Upper lobe of left lung (tissue), 6 donors: ENCODE data around the gene IL1RAPL1. TPM values are rescaled to one million over a fixed set of nuclear protein-coding genes. Genes with fewer than 3 reads are reported as not detected.

Source experiments
- ATAC-seq, 2 donors: fragments of 200-7000 bp; cut with Tn5 transposase; one replicate each; pipeline ENCODE4 v1.9.1; 2022; ENCODE audit warnings: mild to moderate bottlenecking in 2 of 2, moderate library complexity in 2 of 2; ENCODE audit not compliant: low FRiP score in 2 of 2
- DNase-seq, 2 donors: peaks; one replicate each; pipeline ENCODE4 v3.0.0-alpha.2; 2019 to 2020
- H3K27ac ChIP-seq, 4 donors: fragments of 200-600 bp; sonication (generic); one replicate each; pipeline ENCODE4 v1.5.1; 2016 to 2019
- H3K27me3 ChIP-seq, 4 donors: fragments of 200-600 bp; sonication (generic); one replicate each; pipeline ENCODE4 v1.5.1; 2017 to 2019
- H3K36me3 ChIP-seq, 4 donors: fragments of 200-600 bp; sonication (generic); one replicate each; pipeline ENCODE4 v1.5.1; 2016 to 2019
- H3K4me1 ChIP-seq, 4 donors: fragments of 200-600 bp; sonication (generic); one replicate each; pipeline ENCODE4 v1.5.1; 2018 to 2019
- H3K4me3 ChIP-seq, 4 donors: fragments of 200-600 bp; sonication (generic); one replicate each; pipeline ENCODE4 v1.5.1; 2017 to 2019; ENCODE audit warnings: mild to moderate bottlenecking in 2 of 4, moderate library complexity in 1 of 4
- H3K9me3 ChIP-seq, 4 donors: fragments of 200-600 bp; sonication (generic); one replicate each; pipeline ENCODE4 v1.5.1; 2018 to 2019
- EP300 ChIP-seq, 4 donors: sonication (generic); formaldehyde crosslinking; IDR thresholded peaks; one replicate each; pipeline ENCODE4 v1.5.1; 2017; ENCODE audit warnings: antibody characterized with exemption in 4 of 4, control low read depth in 2 of 4
- POLR2A ChIP-seq, 4 donors: fragments of 450-650 bp; IDR thresholded peaks; one replicate each; pipeline ENCODE4 v1.5.1; 2016 to 2017; ENCODE audit warnings: antibody characterized with exemption in 4 of 4, mild to moderate bottlenecking in 2 of 4
- POLR2AphosphoS5 ChIP-seq, 2 donors: sonication (generic); formaldehyde crosslinking; IDR thresholded peaks; one replicate each; pipeline ENCODE4 v1.5.1; 2017; ENCODE audit warnings: antibody characterized with exemption in 2 of 2
- WGBS, 2 donors: methylation state at CpG; one replicate each; pipeline ENCODE4 v1.1.5; 2017 to 2018; 5-methylcytosine and 5-hydroxymethylcytosine counted together
- total RNA-seq, 6 donors: library from RNA; depleted of rRNA in 4 of 6; stranded (reverse); fragments of >200 nt in 4 of 6; gene quantifications; one replicate each; pipeline versions ENCODE4 v1.1.0 to v1.2.1, GENCODE V29; 2016 to 2021
- TF ChIP-seq, protein P1 (sequence below), 6 experiments: fragments of 450-650 bp in 4 of 6; fragments of 200-600 bp in 2 of 6; sonication (generic) in 2 of 6; IDR thresholded peaks; one replicate each; pipeline ENCODE4 v1.5.1; 2016 to 2019; ENCODE audit warnings: antibody characterized with exemption in 6 of 6
- donor health status: DM: no; HTN: no; CAD: no; lungs with moderate emphysema.
- donor health status: DM: no; HTN: yes; CAD: no; lungs with severe emphysema.

The IL1RAPL1 gene
- total RNA-seq, 6 donors from 2014 or later, result 0.09 to 0.46 (median 0.33) TPM; not detected in 3

DNA sequence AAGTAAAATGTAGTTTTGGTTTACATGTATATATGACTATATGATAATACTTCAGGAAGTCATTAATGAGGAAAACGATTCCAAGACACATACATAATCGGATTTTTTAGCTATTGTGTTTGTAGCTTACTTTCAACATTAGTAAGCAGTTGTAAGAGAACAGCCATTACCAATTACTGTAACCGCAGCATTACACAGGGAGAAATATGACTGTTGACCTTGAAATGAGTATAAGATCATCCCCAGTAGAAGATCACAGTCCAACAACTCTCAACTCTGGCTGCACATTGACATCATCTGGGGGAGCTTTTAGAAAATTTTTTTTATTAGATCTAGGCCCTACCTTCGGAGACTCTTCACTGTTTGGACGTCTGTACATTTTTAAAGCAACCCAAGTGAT, 866.1 kb downstream of the IL1RAPL1 start:
- Histone ChIP-seq H3K9me3 (no peaks in the 10 kb centered on the region), H3K4me1 (no peaks in the 10 kb centered on the region), H3K4me3 (no peak overlapping the region), H3K36me3 (no peaks in the 10 kb centered on the region), H3K27me3 (no peaks in the 10 kb centered on the region), H3K27ac (no peak overlapping the region)
- 59 to 79% methylated on average over 5 of the region's 5 CpGs for WGBS, 2 donors
- no peak for TF ChIP-seq POLR2A (IDR thresholded peaks at IDR 0.05)
- no peak for TF ChIP-seq POLR2AphosphoS5 (IDR thresholded peaks at IDR 0.05)
- TF ChIP-seq, protein P1, sequence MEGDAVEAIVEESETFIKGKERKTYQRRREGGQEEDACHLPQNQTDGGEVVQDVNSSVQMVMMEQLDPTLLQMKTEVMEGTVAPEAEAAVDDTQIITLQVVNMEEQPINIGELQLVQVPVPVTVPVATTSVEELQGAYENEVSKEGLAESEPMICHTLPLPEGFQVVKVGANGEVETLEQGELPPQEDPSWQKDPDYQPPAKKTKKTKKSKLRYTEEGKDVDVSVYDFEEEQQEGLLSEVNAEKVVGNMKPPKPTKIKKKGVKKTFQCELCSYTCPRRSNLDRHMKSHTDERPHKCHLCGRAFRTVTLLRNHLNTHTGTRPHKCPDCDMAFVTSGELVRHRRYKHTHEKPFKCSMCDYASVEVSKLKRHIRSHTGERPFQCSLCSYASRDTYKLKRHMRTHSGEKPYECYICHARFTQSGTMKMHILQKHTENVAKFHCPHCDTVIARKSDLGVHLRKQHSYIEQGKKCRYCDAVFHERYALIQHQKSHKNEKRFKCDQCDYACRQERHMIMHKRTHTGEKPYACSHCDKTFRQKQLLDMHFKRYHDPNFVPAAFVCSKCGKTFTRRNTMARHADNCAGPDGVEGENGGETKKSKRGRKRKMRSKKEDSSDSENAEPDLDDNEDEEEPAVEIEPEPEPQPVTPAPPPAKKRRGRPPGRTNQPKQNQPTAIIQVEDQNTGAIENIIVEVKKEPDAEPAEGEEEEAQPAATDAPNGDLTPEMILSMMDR (IDR thresholded peaks at IDR 0.05), result no peak
- no peak for TF ChIP-seq EP300 (IDR thresholded peaks at IDR 0.05)
- ATAC-seq, result no peak
- DNase-seq, result no peak

DNA sequence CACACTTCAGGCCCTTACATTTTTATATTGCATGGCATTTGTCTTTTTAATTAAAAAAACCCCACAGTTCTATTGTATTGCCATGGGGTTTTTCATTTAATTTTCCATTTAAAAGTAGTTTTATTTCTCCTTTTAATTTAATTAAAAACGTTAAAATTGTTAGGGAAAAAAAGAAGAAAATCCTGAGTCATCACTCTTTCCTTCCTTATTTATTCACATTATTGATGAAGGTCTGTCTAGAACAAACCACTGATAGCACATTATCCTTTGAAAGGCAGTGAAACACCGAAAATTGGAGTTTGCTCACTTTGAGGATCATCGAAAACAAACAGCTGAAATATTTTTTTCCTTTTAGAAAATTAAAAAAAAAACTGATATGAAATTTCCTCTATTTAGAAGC, 868.5 kb downstream of the IL1RAPL1 start:
- ATAC-seq, result no peak
- 61 to 64% methylated on average over 3 of the region's 3 CpGs for WGBS, 2 donors
- Histone ChIP-seq H3K4me1 (no peaks in the 10 kb centered on the region), H3K36me3 (no peaks in the 10 kb centered on the region), H3K9me3 (no peaks in the 10 kb centered on the region), H3K4me3 (no peak overlapping the region), H3K27me3 (no peaks in the 10 kb centered on the region), H3K27ac (no peak overlapping the region)
- DNase-seq, result no peak
- no peak for TF ChIP-seq POLR2AphosphoS5 (IDR thresholded peaks at IDR 0.05)
- TF ChIP-seq, protein P1 (IDR thresholded peaks at IDR 0.05), result no peak
- TF ChIP-seq EP300 (IDR thresholded peaks at IDR 0.05), result no peak
- TF ChIP-seq POLR2A (IDR thresholded peaks at IDR 0.05), result no peak

DNA sequence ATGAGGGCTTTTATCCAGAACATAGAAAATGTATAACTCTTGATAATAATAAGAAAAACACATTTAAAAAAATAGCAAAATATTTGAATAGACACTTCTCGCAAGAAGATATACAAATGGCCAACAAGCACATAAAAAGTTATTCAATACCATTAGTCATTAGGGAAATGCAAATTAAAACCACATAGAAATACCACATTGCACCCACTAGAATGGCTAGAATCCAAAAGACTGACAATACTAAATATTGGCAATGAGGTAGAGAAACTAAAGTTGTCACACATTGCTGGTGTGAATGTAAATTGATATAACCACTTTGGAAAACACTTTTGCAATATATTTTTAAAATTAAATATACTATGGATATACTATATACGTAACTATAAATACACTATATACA, 873.8 kb downstream of the IL1RAPL1 start:
- DNase-seq (no peak), ATAC-seq (no peak)
- 86 to 91% methylated on average over 2 of the region's 2 CpGs for WGBS, 2 donors
- Histone ChIP-seq H3K27ac (no peak overlapping the region), H3K36me3 (no peaks in the 10 kb centered on the region), H3K4me1 (no peaks in the 10 kb centered on the region), H3K4me3 (no peak overlapping the region), H3K9me3 (no peaks in the 10 kb centered on the region), H3K27me3 (no peaks in the 10 kb centered on the region)
- no peak for TF ChIP-seq EP300 (IDR thresholded peaks at IDR 0.05)
- TF ChIP-seq, protein P1 (IDR thresholded peaks at IDR 0.05), result no peak
- TF ChIP-seq POLR2AphosphoS5 (IDR thresholded peaks at IDR 0.05), result no peak
- TF ChIP-seq POLR2A (IDR thresholded peaks at IDR 0.05), result no peak

DNA sequence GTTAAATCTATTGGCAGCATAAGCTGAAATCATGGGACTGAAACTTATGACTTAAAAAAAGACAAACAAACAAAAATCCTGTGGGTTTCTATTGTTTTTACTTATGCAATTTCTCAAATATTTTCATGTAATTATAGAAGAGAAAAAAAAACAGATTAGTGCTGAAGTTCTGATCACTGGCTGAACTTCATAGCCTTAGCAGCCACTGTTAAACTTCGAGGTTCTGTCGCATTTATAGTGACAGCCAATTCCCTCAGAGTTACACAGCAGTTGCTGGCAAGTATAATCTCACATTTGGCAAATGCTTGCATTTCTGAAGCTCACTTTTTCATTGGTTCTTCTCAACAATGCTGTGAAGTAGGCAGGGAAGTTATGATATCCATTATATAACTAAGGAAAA, 879.2 kb downstream of the IL1RAPL1 start:
- Histone ChIP-seq H3K9me3 (no peaks in the 10 kb centered on the region), H3K27ac (no peak overlapping the region), H3K4me1 (no peaks in the 10 kb centered on the region), H3K27me3 (no peaks in the 10 kb centered on the region), H3K36me3 (no peaks in the 10 kb centered on the region), H3K4me3 (no peak overlapping the region)
- ATAC-seq (no peak), DNase-seq (no peak)
- TF ChIP-seq POLR2A (IDR thresholded peaks at IDR 0.05) (no peak), POLR2AphosphoS5 (IDR thresholded peaks at IDR 0.05) (no peak), EP300 (IDR thresholded peaks at IDR 0.05) (no peak)
- TF ChIP-seq, protein P1 (IDR thresholded peaks at IDR 0.05), result no peak
- WGBS, 2 donors, result 79% methylated on average over 2 of the region's 2 CpGs

DNA sequence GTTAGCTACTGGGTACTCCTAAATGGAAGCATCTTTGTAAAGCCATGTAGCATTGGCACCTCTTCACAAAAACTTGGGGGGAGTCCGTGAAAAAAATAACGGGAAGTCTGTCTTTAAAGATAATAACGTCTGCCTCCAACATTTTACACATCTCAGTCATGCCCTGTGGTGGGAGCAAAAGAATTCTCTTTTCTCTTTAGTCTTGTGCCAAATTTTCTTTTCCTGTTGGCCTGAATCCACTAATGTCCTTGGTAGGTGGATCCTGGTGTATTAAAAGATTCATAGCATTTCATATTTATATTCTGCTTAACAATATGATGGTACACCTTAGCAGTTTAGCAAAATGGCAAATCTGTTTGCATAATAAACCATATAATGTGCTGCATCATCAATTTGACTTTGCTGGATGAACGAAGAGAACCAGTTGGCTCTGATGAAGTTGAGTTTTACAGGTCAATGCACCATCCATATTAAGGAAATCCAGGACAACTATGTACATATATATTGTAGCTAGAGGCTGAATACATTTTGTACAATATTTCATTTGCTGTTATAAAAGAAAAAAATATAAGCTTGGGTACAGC, 881.8 kb downstream of the IL1RAPL1 start:
- WGBS, 2 donors, result 32 to 40% methylated on average over 4 of the region's 4 CpGs
- no peak for ATAC-seq
- Histone ChIP-seq H3K36me3 (no peaks in the 10 kb centered on the region), H3K9me3 (no peaks in the 10 kb centered on the region), H3K4me3 (no peak overlapping the region), H3K27me3 (no peaks in the 10 kb centered on the region), H3K4me1 (no peaks in the 10 kb centered on the region), H3K27ac (no peak overlapping the region)
- TF ChIP-seq POLR2A (IDR thresholded peaks at IDR 0.05), result no peak
- TF ChIP-seq POLR2AphosphoS5 (IDR thresholded peaks at IDR 0.05), result no peak
- TF ChIP-seq EP300 (IDR thresholded peaks at IDR 0.05), result no peak
- TF ChIP-seq, protein P1 (IDR thresholded peaks at IDR 0.05), result no peak
- DNase-seq, result no peak
